Erythroblast (primary cell): Measurements from ENCODE around the gene VPS13C.

Source experiments
- GATA1 ChIP-seq: IDR thresholded peaks from 2 replicates; pipeline ENCODE4 v1.6.1; 2011; ENCODE audit warnings: low read depth, mild to moderate bottlenecking, control low read depth, low read length, moderate library complexity
- POLR2A ChIP-seq: IDR thresholded peaks from 2 replicates; pipeline ENCODE4 v1.6.1; 2011; ENCODE audit warnings: mild to moderate bottlenecking, low read length

DNA sequence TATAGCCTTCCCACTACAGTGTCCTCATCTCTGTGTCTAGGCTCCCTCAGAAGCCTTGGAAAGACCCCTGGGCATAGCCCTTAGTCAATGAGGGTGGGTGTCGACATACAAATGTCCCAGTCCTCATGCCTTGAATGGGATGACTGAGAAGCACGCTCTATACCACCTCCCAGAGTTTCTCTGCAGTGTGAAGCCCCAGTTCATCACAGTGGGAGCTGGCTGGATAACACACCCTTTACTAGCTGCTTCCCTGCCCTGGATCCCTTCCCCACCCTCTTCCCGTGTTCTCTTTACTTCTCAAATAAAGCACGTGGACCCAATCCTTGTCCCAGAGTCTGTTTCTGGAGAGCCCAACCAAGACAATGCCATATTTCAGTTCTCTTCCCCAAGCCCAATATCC, 239.3 kb downstream of the VPS13C start:
- TF ChIP-seq POLR2A (no peak), GATA1 (no peak)
